ENCODE measurements around the gene ESAM.
"Not testable (repeated sequence)": the region's sequence is repeated elsewhere in the genome, so short reads cannot be mapped to it uniquely, and the experiment has no call there.

ESAM gene

GRCh38 chr11:124776865-124777645 lies 15.0 kb upstream of the ESAM start:
- DNase-seq (ENCODE audit: low spot score), result no peak

- DNase-seq (ENCODE audit: low spot score), result not testable (repeated sequence)
Observed at GRCh38 chr11:124770959-124771358, 8.9 kb upstream of the ESAM start.

GRCh38 chr11:124769806-124770774 lies 8.0 kb upstream of the ESAM start:
- no peak for DNase-seq (ENCODE audit: low spot score)

- no peak for DNase-seq (ENCODE audit: low spot score)
Observed at GRCh38 chr11:124768914-124769313, 6.8 kb upstream of the ESAM start.

- DNase-seq (ENCODE audit: low spot score), result no peak
Observed at GRCh38 chr11:124766156-124766555, 4.1 kb upstream of the ESAM start.

GRCh38 chr11:124763156-124763947 lies 1.3 kb upstream of the ESAM start:
- peak; percentile 82 for DNase-seq (ENCODE audit: low spot score)

- no peak for DNase-seq (ENCODE audit: low spot score)
Observed at GRCh38 chr11:124762624-124763155, 600 bp upstream of the ESAM start.

GRCh38 chr11:124761301-124762104 lies 587 bp downstream of the ESAM start:
- no peak for DNase-seq (ENCODE audit: low spot score)

- DNase-seq (ENCODE audit: low spot score), result no peak
Observed at GRCh38 chr11:124760806-124761205, 1.3 kb downstream of the ESAM start.

- DNase-seq (ENCODE audit: low spot score), result no peak
Observed at GRCh38 chr11:124760205-124760652, 1.9 kb downstream of the ESAM start.

- no peak for DNase-seq (ENCODE audit: low spot score)
Observed at GRCh38 chr11:124759266-124760204, 2.6 kb downstream of the ESAM start.

GRCh38 chr11:124758355-124759265 lies 3.5 kb downstream of the ESAM start:
- DNase-seq (ENCODE audit: low spot score), result peak; percentile 60

GRCh38 chr11:124757320-124757719 lies 4.8 kb downstream of the ESAM start:
- DNase-seq (ENCODE audit: low spot score), result no peak

- DNase-seq (ENCODE audit: low spot score), result no peak
Observed at GRCh38 chr11:124756753-124757227, 5.3 kb downstream of the ESAM start.

GRCh38 chr11:124756033-124756752 lies 5.9 kb downstream of the ESAM start:
- no peak for DNase-seq (ENCODE audit: low spot score)

GRCh38 chr11:124754710-124755109 lies 7.4 kb downstream of the ESAM start:
- DNase-seq (ENCODE audit: low spot score), result no peak

GRCh38 chr11:124754309-124754708 lies 7.8 kb downstream of the ESAM start:
- no peak for DNase-seq (ENCODE audit: low spot score)

- no peak for DNase-seq (ENCODE audit: low spot score)
Observed at GRCh38 chr11:124753624-124754023, 8.5 kb downstream of the ESAM start.

Data from CD4-positive, alpha-beta T cell treated with Interleukin-15 for 4 hours (primary cell).